Gastrocnemius medialis (tissue), 4 donors: ENCODE data around the gene RAD9A. TPM values are rescaled to one million over a fixed set of nuclear protein-coding genes. Genes with fewer than 3 reads are reported as not detected.

Experiments
- ATAC-seq, 2 donors: fragments of 150-250 bp; one replicate each; pipeline ENCODE4 v1.9.1; 2016
- DNase-seq, 2 donors: peaks; one replicate each; pipeline ENCODE4 v3.0.0-alpha.2; 2019
- H3K27ac ChIP-seq, 4 donors: fragments of 200-600 bp; sonication (generic); 1 replicate in 1 of 4; 2 replicates in 3 of 4; pipeline ENCODE4 v1.5.1; 2016 to 2018; ENCODE audit warnings: mild to moderate bottlenecking in 2 of 4, moderate library complexity in 1 of 4
- H3K27me3 ChIP-seq, 3 donors: fragments of 200-600 bp; sonication (generic) in 2 of 3; 1 replicate in 1 of 3; 2 replicates in 2 of 3; pipeline versions ENCODE4 v1.5.1 to v1.6.0; 2016 to 2019; ENCODE audit warnings: mild to moderate bottlenecking in 1 of 3, moderate library complexity in 1 of 3
- H3K36me3 ChIP-seq, 2 donors: fragments of 200-600 bp; sonication (generic) in 1 of 2; one replicate each; pipeline ENCODE4 v1.5.1; 2017 to 2018
- H3K4me1 ChIP-seq, 2 donors: fragments of 200-600 bp; sonication (generic) in 1 of 2; one replicate each; pipeline ENCODE4 v1.5.1; 2016 to 2017; ENCODE audit warnings: mild to moderate bottlenecking in 2 of 2
- H3K4me3 ChIP-seq, 4 donors: fragments of 200-600 bp; sonication (generic) in 3 of 4; 1 replicate in 1 of 4; 2 replicates in 3 of 4; pipeline ENCODE4 v1.5.1; 2016 to 2019; ENCODE audit warnings: mild to moderate bottlenecking in 2 of 4
- H3K9me3 ChIP-seq, 3 donors: fragments of 200-600 bp; sonication (generic) in 2 of 3; 1 replicate in 1 of 3; 2 replicates in 2 of 3; pipeline ENCODE4 v1.5.1; 2016 to 2019
- CTCF ChIP-seq, 5 experiments: fragments of 450-650 bp in 3 of 5; fragments of 200-600 bp in 2 of 5; sonication (generic) in 2 of 5; IDR thresholded peaks in 4 of 5; conservative IDR thresholded peaks in 1 of 5; 1 replicate in 4 of 5; 2 replicates in 1 of 5; pipeline ENCODE4 v1.5.1; 2016 to 2019; ENCODE audit warnings: antibody characterized with exemption in 5 of 5, mild to moderate bottlenecking in 3 of 5, moderate library complexity in 3 of 5
- POLR2A ChIP-seq, 2 donors: fragments of 450-650 bp; IDR thresholded peaks; one replicate each; pipeline ENCODE4 v1.6.1; 2017; ENCODE audit warnings: antibody characterized with exemption in 2 of 2, mild to moderate bottlenecking in 2 of 2, moderate library complexity in 2 of 2
- in situ Hi-C, 4 donors: fragments of 200-750 bp; cut with MboI; loops; one replicate each; pipeline versions ENCODE4 v1.15.0 to v1.8.0; 2017; ENCODE audit warnings: low sequenced_read_pairs in 4 of 4
- intact Hi-C: fragments of 100-400 bp; cut with DNase I; formaldehyde crosslinking; loops from one replicate; pipeline ENCODE4 v1.15.1; 2023; ENCODE audit warnings: low total_unique reads
- total RNA-seq, 4 donors: library from RNA; depleted of rRNA; stranded (reverse); fragments of >200 nt; gene quantifications; one replicate each; pipeline versions ENCODE4 v1.1.0 to v1.2.3, GENCODE V29; 2016

The RAD9A gene
- total RNA-seq, 4 donors from 2014 or later: 5.2 to 14.7 (median 7.7) TPM

GRCh38 chr11:67428052-67429001 is 36.5 kb downstream of the RAD9A start, which contains the start of gene RPS6KB2:
TSS of gene RPS6KB2 (plus strand) at chr11:67428494. CDS start at chr11:67428546, 52 bp downstream.
- Histone ChIP-seq H3K27ac (peak within 1 kb of the TSS; percentile 94 to 98 (median 96)), H3K27me3 (no peaks in the 10 kb centered on the region), H3K36me3 (peaks cover 0 to 32% of the 10 kb centered on the region in 2 donors), H3K9me3 (no peaks in the 10 kb centered on the region), H3K4me1 (peaks cover 16 to 32% of the 10 kb centered on the region in 2 donors), H3K4me3 (peak within 1 kb of the TSS; percentile 92 to 100 (median 95))
- in situ Hi-C loops: no loop called here
- DNase-seq: peak; percentile 96 to 99
- intact Hi-C loops: loop anchor here (2.0 to 10.0 kb wide), 4 partner anchors 39 to 1374 kb away; partner anchors contain the start of genes GSTP1, SF3B2 and TMEM134
- peak; percentile 96 to 99 for ATAC-seq
- TF ChIP-seq POLR2A (IDR thresholded peaks at IDR 0.05) (peak; percentile 95 to 98), CTCF (IDR thresholded peaks at IDR 0.05 in 4 of 5, conservative IDR thresholded peaks at IDR 0.05 in 1 of 5) (no peak)

- Histone ChIP-seq H3K4me1 (peaks cover 16 to 32% of the 10 kb centered on the region in 2 donors), H3K4me3 (peak overlapping the region; percentile 92 to 100 (median 95)), H3K9me3 (no peaks in the 10 kb centered on the region), H3K36me3 (peaks cover 0 to 40% of the 10 kb centered on the region in 2 donors), H3K27me3 (no peaks in the 10 kb centered on the region), H3K27ac (peak overlapping the region; percentile 94 to 98 (median 96))
- TF ChIP-seq CTCF (IDR thresholded peaks at IDR 0.05 in 4 of 5, conservative IDR thresholded peaks at IDR 0.05 in 1 of 5) (no peak), POLR2A (IDR thresholded peaks at IDR 0.05) (no peak)
- in situ Hi-C loops: no loop called here
- no peak for DNase-seq
- intact Hi-C loops: loop anchor here (2.0 to 10.0 kb wide), 4 partner anchors 38 to 1374 kb away; partner anchors contain the start of genes GSTP1, SF3B2 and TMEM134
- no peak for ATAC-seq
Observed at GRCh38 chr11:67429038-67429668, 37.4 kb downstream of the RAD9A start.

GRCh38 chr11:67429722-67430121 is 37.9 kb downstream of the RAD9A start:
- Histone ChIP-seq H3K36me3 (peaks cover 0 to 46% of the 10 kb centered on the region in 2 donors), H3K27ac (peak overlapping the region; percentile 94 to 98 (median 96))
- in situ Hi-C loops: no loop called here

More at GRCh38 chr11:67429722-67430121, 37.9 kb downstream of the RAD9A start:
- Histone ChIP-seq H3K4me1 (peaks cover 16 to 32% of the 10 kb centered on the region in 2 donors), H3K4me3 (peak overlapping the region; percentile 92 to 100 (median 95)), H3K9me3 (no peaks in the 10 kb centered on the region), H3K27me3 (no peaks in the 10 kb centered on the region)
- DNase-seq (no peak), ATAC-seq (no peak)
- intact Hi-C loops: loop anchor here (2.0 to 10.0 kb wide), 4 partner anchors 38 to 1375 kb away; partner anchors contain the start of genes GSTP1, SF3B2 and TMEM134
- TF ChIP-seq POLR2A (IDR thresholded peaks at IDR 0.05) (no peak), CTCF (IDR thresholded peaks at IDR 0.05 in 4 of 5, conservative IDR thresholded peaks at IDR 0.05 in 1 of 5) (no peak)
